ENCODE data around the gene GOLT1A. TPM values are rescaled to one million over a fixed set of nuclear protein-coding genes. Genes with fewer than 3 reads are reported as not detected.

GOLT1A gene
- total and polyA plus RNA-seq, 7 experiments from 2014 or later = 1.3 TPM; not detected in 5

DNA sequence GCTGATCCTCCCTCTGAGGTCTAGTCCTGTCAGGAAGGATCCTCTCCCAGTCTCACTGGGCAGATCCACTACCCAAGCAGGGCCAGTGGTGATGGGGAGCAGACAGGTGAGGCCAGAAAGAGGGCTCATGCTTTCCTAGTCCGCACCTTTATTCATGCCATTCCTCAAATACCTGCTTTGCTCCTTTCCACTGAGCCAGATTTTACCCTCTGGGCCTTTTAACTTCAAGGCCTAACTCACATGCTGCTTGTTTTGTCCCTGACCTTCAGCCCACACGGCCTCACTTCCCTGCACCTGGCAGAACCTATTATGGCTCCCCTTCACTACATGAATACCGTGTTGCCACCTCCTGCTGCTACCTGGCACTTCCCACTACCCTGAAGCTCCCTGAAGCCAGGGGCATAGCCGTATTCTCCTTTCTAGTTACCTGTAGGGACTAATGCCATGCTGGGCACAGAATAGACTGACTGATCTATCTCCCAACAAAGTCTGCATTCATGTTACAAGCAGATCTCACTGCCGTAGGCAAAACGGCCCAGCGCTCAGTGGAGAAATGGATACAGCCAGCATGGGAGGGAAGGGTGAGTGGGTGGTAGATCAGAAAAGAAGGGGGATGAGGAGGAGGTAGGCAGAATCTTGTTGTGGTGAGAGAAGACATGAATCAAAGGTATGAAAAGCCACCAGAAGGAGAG lies 36.1 kb upstream of the GOLT1A start:
- Histone ChIP-seq H3K36me3 (ENCODE audit: control insufficient read depth in 2 of 3, insufficient read depth in 3 of 3, low read length in 3 of 3) (no peaks in the 10 kb centered on the region), H3K9me3 (ENCODE audit: control insufficient read depth in 2 of 3, low read length in 3 of 3) (no peaks in the 10 kb centered on the region), H3K27me3 (ENCODE audit: control insufficient read depth in 2 of 2, insufficient read depth in 2 of 2, low read length in 2 of 2) (no peaks in the 10 kb centered on the region), H3K4me1 (ENCODE audit: control insufficient read depth in 2 of 2, insufficient read depth in 2 of 2, low read length in 2 of 2) (no peaks in the 10 kb centered on the region), H3K27ac (ENCODE audit: low read depth, low read length) (no peak overlapping the region), H3K4me3 (ENCODE audit: low read length) (no peak overlapping the region)
- ChIA-PET POLR2A (no interaction called here), CTCF (no interaction called here)
- H3K27ac Mint-ChIP-seq = no peak overlapping the region
- peaks cover 0 to 2% (median 0%) of the 10 kb centered on the region in 7 donors for H3K4me1 Mint-ChIP-seq
- no peak overlapping the region for H3K4me3 Mint-ChIP-seq
- intact Hi-C loops (cut with micrococcal nuclease) = no loop called here
- H3K36me3 Mint-ChIP-seq = no peaks in the 10 kb centered on the region
- no peaks in the 10 kb centered on the region for H3K9me3 Mint-ChIP-seq
- no peak for DNase-seq
- H3K27me3 Mint-ChIP-seq = peaks cover 0 to 9% (median 0%) of the 10 kb centered on the region in 5 donors
- ATAC-seq = no peak

DNA sequence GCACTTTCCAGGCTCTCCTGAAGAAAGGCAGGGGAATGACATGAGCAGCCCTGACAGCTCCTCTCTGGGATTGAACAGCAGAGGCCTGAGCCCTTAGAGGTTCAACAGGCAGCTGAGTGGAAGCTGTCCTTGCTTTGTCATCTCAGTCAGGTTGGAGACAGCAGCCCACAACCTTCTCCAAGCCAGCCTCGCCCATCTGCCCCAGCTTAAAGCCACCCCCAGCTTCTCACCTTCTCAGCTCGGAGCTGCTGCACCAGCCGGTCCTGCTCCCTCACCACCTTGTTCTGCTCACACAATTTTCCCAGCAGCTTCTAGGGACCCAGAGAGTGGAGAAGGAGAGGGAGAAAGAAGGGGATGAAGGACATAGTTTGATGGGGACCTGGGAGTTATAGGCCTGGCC lies 35.2 kb upstream of the GOLT1A start:
- Histone ChIP-seq H3K4me3 (ENCODE audit: low read length) (no peak overlapping the region), H3K27me3 (ENCODE audit: control insufficient read depth in 2 of 2, insufficient read depth in 2 of 2, low read length in 2 of 2) (no peaks in the 10 kb centered on the region), H3K36me3 (ENCODE audit: control insufficient read depth in 2 of 3, insufficient read depth in 3 of 3, low read length in 3 of 3) (no peaks in the 10 kb centered on the region), H3K4me1 (ENCODE audit: control insufficient read depth in 2 of 2, insufficient read depth in 2 of 2, low read length in 2 of 2) (no peaks in the 10 kb centered on the region), H3K27ac (ENCODE audit: low read depth, low read length) (no peak overlapping the region), H3K9me3 (ENCODE audit: control insufficient read depth in 2 of 3, low read length in 3 of 3) (no peaks in the 10 kb centered on the region)
- Mint-ChIP-seq H3K4me3 (no peak overlapping the region), H3K4me1 (peaks cover 0 to 2% (median 0%) of the 10 kb centered on the region in 7 donors), H3K27ac (peak overlapping the region in 1 of 9 donors; percentile 25), H3K9me3 (no peaks in the 10 kb centered on the region), H3K36me3 (no peaks in the 10 kb centered on the region), H3K27me3 (peaks cover 0 to 9% (median 0%) of the 10 kb centered on the region in 5 donors)
- ChIA-PET CTCF (no interaction called here), POLR2A (no interaction called here)
- no peak for ATAC-seq
- intact Hi-C loops (cut with micrococcal nuclease) = no loop called here
- no peak for DNase-seq

DNA sequence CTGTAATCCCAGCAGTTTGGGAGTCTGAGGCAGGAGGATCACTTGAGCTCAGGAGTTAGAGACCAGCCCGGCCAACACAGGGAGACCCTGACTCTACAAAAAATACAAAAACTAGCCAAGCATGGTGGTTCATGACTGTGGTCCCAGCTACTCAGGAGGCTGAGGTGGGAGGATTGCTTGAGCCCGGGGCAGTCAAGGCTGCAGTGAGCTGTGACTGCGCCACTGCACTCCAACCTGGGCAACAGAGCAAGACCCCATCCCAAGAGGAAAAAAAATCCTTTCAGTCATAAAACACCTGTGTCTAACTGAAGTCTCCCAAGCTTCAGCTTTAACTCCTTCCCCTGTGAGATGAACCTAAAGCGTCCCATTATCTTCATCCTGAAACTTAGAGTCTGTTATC lies 33.1 kb upstream of the GOLT1A start:
- Mint-ChIP-seq H3K9me3 (no peaks in the 10 kb centered on the region), H3K27me3 (peaks cover 0 to 9% (median 0%) of the 10 kb centered on the region in 5 donors), H3K4me3 (no peak overlapping the region), H3K4me1 (peaks cover 0 to 2% (median 0%) of the 10 kb centered on the region in 7 donors), H3K27ac (no peak overlapping the region), H3K36me3 (no peaks in the 10 kb centered on the region)
- Histone ChIP-seq H3K36me3 (ENCODE audit: control insufficient read depth in 2 of 3, insufficient read depth in 3 of 3, low read length in 3 of 3) (no peaks in the 10 kb centered on the region), H3K27ac (ENCODE audit: low read depth, low read length) (no peak overlapping the region), H3K4me3 (ENCODE audit: low read length) (no peak overlapping the region), H3K9me3 (ENCODE audit: control insufficient read depth in 2 of 3, low read length in 3 of 3) (no peaks in the 10 kb centered on the region), H3K4me1 (ENCODE audit: control insufficient read depth in 2 of 2, insufficient read depth in 2 of 2, low read length in 2 of 2) (no peaks in the 10 kb centered on the region), H3K27me3 (ENCODE audit: control insufficient read depth in 2 of 2, insufficient read depth in 2 of 2, low read length in 2 of 2) (no peaks in the 10 kb centered on the region)
- intact Hi-C loops (cut with micrococcal nuclease) = no loop called here
- DNase-seq (no peak), ATAC-seq (no peak)
- POLR2A ChIA-PET = no interaction called here
- CTCF ChIA-PET = interaction anchor here (1.2 kb wide), 1 partner anchor 40 kb away, joined by 3 read pairs; no protein-coding TSS in a partner anchor

DNA sequence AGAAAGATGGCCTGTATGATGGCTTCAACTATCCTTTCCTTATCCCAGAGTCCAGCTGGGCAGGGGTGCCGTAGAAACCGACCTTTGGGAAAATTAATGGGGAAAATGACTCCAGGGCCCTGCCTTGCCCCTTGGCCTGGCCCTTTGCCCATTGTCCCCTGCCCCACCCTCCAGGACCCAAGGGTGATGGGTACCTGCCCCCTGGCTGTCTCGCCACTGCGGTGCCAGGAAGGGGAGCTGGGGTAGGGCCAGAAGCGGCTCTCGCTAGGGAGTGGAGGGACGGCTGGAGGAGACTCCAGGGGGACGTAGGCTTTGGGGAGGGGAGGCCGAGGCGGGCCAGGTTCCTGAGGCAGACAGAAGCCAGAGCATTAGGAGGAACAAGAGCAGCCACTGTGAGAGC lies 29.1 kb upstream of the GOLT1A start:
- no peak for DNase-seq
- Histone ChIP-seq H3K4me1 (ENCODE audit: control insufficient read depth in 2 of 2, insufficient read depth in 2 of 2, low read length in 2 of 2) (no peaks in the 10 kb centered on the region), H3K4me3 (ENCODE audit: low read length) (no peak overlapping the region), H3K36me3 (ENCODE audit: control insufficient read depth in 2 of 3, insufficient read depth in 3 of 3, low read length in 3 of 3) (no peaks in the 10 kb centered on the region), H3K9me3 (ENCODE audit: control insufficient read depth in 2 of 3, low read length in 3 of 3) (no peaks in the 10 kb centered on the region), H3K27ac (ENCODE audit: low read depth, low read length) (no peak overlapping the region), H3K27me3 (ENCODE audit: control insufficient read depth in 2 of 2, insufficient read depth in 2 of 2, low read length in 2 of 2) (no peaks in the 10 kb centered on the region)
- intact Hi-C loops (cut with micrococcal nuclease) = no loop called here
- ChIA-PET POLR2A (no interaction called here), CTCF (no interaction called here)
- Mint-ChIP-seq H3K36me3 (peaks cover 0 to 3% (median 0%) of the 10 kb centered on the region in 5 donors), H3K4me1 (no peaks in the 10 kb centered on the region), H3K27ac (no peak overlapping the region), H3K27me3 (peaks cover 0 to 3% (median 0%) of the 10 kb centered on the region in 5 donors), H3K9me3 (peaks cover 0 to 2% (median 0%) of the 10 kb centered on the region in 11 donors), H3K4me3 (no peak overlapping the region)
- no peak for ATAC-seq

DNA sequence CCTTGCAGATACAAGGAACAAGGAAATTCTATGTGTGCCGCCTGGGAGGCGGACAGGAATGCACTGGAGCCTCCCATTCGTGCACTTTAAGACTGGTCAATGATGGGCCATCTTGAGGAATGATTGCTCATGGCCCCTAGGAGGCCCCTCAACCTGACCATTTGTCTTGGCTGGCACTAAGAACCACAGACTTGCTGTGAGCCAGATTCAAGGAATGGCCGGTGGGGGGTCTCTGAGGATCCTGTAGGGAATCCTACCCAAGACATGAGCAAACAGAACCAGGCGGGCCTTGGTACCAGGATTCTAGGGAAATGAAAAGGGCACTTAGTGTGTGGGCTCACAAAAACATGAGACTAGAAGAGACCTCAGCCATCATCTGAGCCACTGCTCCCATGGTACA lies 28.1 kb upstream of the GOLT1A start:
- H3K4me3 ChIP-seq (ENCODE audit: low read length) = no peak overlapping the region
- H3K36me3 Mint-ChIP-seq = peaks cover 0 to 3% (median 0%) of the 10 kb centered on the region in 5 donors
- no peak overlapping the region for H3K27ac ChIP-seq (ENCODE audit: low read depth, low read length)
- ATAC-seq (no peak), DNase-seq (no peak)
- POLR2A ChIA-PET = no interaction called here
- no peaks in the 10 kb centered on the region for H3K4me1 ChIP-seq (ENCODE audit: control insufficient read depth in 2 of 2, insufficient read depth in 2 of 2, low read length in 2 of 2)
- peaks cover 0 to 2% (median 0%) of the 10 kb centered on the region in 11 donors for H3K9me3 Mint-ChIP-seq
- H3K27me3 ChIP-seq (ENCODE audit: control insufficient read depth in 2 of 2, insufficient read depth in 2 of 2, low read length in 2 of 2) = no peaks in the 10 kb centered on the region
- intact Hi-C loops (cut with micrococcal nuclease) = no loop called here
- no peaks in the 10 kb centered on the region for H3K4me1 Mint-ChIP-seq
- H3K27ac Mint-ChIP-seq = no peak overlapping the region
- H3K9me3 ChIP-seq (ENCODE audit: control insufficient read depth in 2 of 3, low read length in 3 of 3) = no peaks in the 10 kb centered on the region
- H3K36me3 ChIP-seq (ENCODE audit: control insufficient read depth in 2 of 3, insufficient read depth in 3 of 3, low read length in 3 of 3) = no peaks in the 10 kb centered on the region
- no peak overlapping the region for H3K4me3 Mint-ChIP-seq
- H3K27me3 Mint-ChIP-seq = peaks cover 0 to 3% (median 0%) of the 10 kb centered on the region in 5 donors
- CTCF ChIA-PET = no interaction called here

DNA sequence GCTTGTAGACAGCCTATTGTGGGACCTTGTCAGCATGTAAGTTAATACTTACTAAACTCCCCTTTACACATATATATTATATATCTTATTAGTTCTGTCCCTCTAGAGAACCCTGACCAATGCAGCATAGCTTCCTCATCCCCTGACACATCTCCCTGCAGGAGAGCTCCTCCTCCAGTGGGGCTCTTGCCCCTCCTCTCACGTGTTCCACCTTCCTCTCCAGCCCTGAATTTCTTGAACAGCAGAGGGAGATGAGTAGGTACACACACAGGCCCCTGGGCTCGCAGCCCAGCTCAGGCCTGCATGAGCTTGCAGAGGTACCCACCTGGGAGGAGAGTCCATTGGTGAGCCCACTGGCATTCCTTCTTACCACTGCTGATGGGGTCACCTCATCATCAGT lies 27.3 kb upstream of the GOLT1A start:
- Mint-ChIP-seq H3K27me3 (peaks cover 0 to 2% (median 0%) of the 10 kb centered on the region in 5 donors), H3K9me3 (peaks cover 0 to 2% (median 0%) of the 10 kb centered on the region in 11 donors), H3K4me1 (no peaks in the 10 kb centered on the region), H3K27ac (no peak overlapping the region), H3K36me3 (peaks cover 0 to 3% (median 0%) of the 10 kb centered on the region in 5 donors), H3K4me3 (no peak overlapping the region)
- ChIA-PET POLR2A (no interaction called here), CTCF (no interaction called here)
- Histone ChIP-seq H3K27me3 (ENCODE audit: control insufficient read depth in 2 of 2, insufficient read depth in 2 of 2, low read length in 2 of 2) (no peaks in the 10 kb centered on the region), H3K36me3 (ENCODE audit: control insufficient read depth in 2 of 3, insufficient read depth in 3 of 3, low read length in 3 of 3) (no peaks in the 10 kb centered on the region), H3K9me3 (ENCODE audit: control insufficient read depth in 2 of 3, low read length in 3 of 3) (no peaks in the 10 kb centered on the region), H3K27ac (ENCODE audit: low read depth, low read length) (no peak overlapping the region), H3K4me1 (ENCODE audit: control insufficient read depth in 2 of 2, insufficient read depth in 2 of 2, low read length in 2 of 2) (no peaks in the 10 kb centered on the region), H3K4me3 (ENCODE audit: low read length) (no peak overlapping the region)
- DNase-seq = no peak
- ATAC-seq = no peak
- intact Hi-C loops (cut with micrococcal nuclease) = no loop called here

DNA sequence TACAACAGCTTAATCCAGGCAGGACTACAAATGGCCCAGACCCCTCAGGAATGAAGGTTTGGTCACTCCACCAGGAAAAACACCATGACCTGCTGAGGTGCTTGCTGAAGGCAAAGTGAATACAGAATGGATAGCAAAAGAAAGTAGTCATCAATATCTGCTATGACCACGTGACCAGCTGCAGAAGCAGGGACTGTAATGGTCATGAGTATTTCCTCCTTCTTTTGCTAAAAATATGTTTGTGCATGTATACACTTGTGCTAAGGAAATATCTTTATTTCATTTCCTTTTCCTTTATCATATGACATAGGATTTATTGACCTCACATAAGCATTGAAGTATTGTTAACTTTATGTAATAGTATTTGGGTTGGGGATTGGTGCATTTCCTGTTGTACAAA lies 26.4 kb upstream of the GOLT1A start:
- ChIA-PET CTCF (no interaction called here), POLR2A (no interaction called here)
- intact Hi-C loops (cut with micrococcal nuclease) = no loop called here
- peaks cover 0 to 2% (median 0%) of the 10 kb centered on the region in 11 donors for H3K9me3 Mint-ChIP-seq
- no peaks in the 10 kb centered on the region for H3K27me3 ChIP-seq (ENCODE audit: control insufficient read depth in 2 of 2, insufficient read depth in 2 of 2, low read length in 2 of 2)
- peaks cover 0 to 3% (median 0%) of the 10 kb centered on the region in 5 donors for H3K36me3 Mint-ChIP-seq
- no peaks in the 10 kb centered on the region for H3K4me1 Mint-ChIP-seq
- peaks cover 0 to 4% (median 0%) of the 10 kb centered on the region in 5 donors for H3K27me3 Mint-ChIP-seq
- no peak for DNase-seq
- no peak overlapping the region for H3K27ac Mint-ChIP-seq
- H3K4me1 ChIP-seq (ENCODE audit: control insufficient read depth in 2 of 2, insufficient read depth in 2 of 2, low read length in 2 of 2) = no peaks in the 10 kb centered on the region
- no peak overlapping the region for H3K4me3 ChIP-seq (ENCODE audit: low read length)
- H3K27ac ChIP-seq (ENCODE audit: low read depth, low read length) = no peak overlapping the region
- no peaks in the 10 kb centered on the region for H3K36me3 ChIP-seq (ENCODE audit: control insufficient read depth in 2 of 3, insufficient read depth in 3 of 3, low read length in 3 of 3)
- ATAC-seq = no peak
- H3K9me3 ChIP-seq (ENCODE audit: control insufficient read depth in 2 of 3, low read length in 3 of 3) = no peaks in the 10 kb centered on the region
- no peak overlapping the region for H3K4me3 Mint-ChIP-seq

Measured in naive thymus-derived CD4-positive, alpha-beta T cell (primary cell).